ENCODE measurements around the gene CXorf58.
A peak's percentile ranks its signal among the peaks of the same experiment; 100 is the strongest.
"Not testable (repeated sequence)": the region's sequence is repeated elsewhere in the genome, so short reads cannot be mapped to it uniquely, and the experiment has no call there.

Gene CXorf58

DNA sequence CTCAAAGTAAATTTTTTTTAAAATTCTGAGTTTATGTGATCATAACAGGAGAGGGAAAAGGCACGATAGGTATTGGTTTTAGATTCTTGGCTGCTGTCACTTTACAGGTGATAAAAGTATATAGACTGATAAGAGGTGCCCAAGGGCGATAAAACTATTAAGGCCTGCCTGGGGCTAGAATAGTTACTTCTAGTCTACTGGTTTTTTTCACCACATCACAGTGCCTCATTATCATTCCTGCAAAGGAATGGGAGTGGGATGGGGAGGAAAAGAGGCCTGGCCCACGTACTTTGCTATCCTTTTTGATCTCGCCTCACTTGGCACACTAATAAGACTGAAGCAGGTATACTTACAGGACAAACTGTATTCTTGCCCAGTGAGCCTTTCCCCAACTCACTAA lies 46.6 kb downstream of the CXorf58 start:
- DNase-seq = no peak

DNA sequence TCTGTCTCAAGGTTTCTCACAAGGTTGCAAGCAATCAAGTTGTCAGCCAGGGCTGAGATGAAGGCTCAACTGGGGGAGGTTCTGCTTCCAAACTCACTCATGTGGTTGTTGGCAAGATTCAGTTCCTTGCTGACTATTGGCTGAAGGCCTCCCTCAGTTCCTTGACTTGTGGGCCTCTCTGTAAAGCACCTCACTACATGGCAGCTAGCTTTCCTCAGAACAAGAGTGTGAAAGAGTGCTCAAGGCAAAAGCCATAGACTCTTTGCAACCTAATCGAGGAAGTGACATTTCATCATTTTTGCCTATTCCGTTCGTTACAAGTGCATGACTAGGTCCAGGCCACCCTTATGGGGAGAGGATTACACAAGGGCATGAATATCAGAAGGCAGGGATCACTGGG lies 52.0 kb downstream of the CXorf58 start:
- DNase-seq = peak; percentile 9

DNA sequence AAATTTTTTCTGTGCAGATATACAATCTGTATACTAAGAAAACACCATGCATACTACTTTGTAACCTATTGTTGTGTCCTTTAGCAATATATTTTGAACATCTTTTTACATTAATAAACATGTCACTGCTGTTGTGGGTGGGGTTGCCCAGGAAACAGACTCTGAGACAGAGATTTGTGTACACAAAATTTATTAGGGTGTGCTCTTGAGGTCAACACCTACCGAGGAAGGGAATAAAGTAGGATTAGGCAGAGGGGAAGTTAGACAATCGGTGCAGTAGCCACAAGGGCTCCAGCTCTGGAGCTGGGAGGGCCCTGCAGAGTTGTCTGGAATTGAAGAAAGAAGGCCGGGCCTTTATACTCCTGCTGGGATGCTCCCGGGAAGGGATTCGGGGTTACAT lies 56.4 kb downstream of the CXorf58 start:
- no peak for DNase-seq

DNA sequence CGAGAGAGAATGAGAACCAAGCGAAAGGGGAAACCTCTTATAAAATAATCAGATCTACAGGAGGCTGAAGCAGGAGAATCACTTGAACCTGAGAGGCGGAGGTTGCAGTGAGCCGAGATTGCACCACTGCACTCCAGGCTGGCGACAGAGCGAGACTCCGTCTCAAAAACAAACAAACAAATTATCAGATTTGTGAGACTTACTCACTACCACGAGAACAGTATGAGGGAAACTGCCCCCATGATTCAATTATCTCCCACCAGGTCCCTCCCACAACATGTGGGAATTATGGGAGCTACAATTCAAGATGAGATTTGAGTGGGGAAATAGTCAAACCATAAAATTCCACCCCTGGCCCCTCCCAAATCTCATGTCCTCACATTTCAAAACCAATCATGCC lies 57.8 kb downstream of the CXorf58 start:
- not testable (repeated sequence) for DNase-seq

DNA sequence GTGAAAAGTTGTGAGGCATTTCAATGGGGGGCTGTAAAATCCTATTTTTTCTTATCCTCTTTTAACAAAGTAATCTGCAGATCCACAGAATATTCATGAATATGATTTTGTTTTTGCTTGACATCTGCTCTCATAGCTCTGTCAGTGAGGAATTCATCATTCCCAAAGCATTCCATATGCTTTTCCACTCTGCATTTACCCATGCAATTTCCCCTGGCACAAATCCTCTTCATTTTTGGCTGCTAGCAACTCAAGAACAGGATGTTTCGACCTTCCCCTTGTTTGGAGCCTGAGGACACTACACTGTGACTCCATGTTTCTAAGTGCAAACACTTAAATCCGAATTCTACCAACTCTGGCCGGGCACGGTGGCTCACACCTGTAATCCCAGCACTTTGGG lies 70.7 kb downstream of the CXorf58 start:
- DNase-seq = no peak

DNA sequence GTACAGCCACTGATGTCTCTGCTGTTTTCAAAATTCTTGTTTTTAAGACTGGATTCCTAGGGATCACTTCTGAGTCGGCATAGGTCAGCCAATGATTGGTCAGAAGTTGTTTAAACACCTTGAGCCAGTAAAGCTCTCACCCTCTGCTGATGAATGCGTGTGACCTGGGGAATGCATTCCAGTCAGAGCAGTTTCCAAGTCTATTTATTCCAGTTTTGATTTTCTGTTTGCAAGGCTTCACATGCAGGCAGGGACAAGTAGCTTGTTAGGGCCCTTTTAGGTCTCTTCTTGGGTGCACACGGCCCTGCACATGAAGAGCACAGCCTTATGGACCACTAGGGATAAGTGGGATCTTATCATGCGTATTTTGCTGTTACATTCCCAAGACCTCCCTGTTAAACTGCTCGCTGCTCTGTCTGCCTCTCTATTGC lies 72.2 kb downstream of the CXorf58 start:
- no peak for DNase-seq

DNA sequence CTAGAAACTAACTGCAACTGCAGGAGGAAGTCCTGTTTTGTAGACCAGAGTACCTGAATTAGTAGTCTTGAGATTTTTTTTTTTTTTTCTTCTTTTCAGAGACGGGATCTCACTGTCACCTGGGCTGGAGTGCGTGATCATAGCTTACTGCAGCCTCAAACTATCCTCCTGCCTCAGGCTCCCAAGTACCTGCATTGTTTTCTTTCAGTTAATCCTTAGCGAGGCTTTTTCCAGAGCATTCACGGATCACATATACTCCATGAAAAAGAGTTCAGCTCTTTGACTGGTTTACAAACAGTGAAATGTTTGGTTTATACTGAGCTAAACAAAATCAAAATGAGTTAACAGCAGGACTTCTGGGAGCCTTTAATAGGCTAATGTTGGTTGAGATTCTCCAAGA lies 73.4 kb downstream of the CXorf58 start:
- DNase-seq = no peak

DNA sequence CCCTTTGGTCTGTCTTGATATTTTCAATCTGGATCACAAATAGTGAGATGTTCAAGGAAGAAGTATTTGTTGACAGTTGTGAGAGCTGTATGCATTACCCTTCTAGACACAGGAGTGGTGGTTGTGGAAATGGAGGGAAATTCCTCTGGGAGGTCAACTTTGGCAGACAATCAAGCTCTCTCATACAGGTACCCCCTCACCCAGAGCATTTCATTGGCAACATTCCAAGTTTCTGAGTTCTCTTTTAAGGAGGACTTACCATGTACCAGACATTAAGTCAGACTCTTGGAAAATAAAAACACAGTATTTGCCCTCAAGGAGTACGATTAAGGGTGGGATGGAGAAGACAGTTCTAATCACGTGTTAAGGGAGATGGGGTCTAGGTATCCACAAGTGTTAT lies 73.9 kb downstream of the CXorf58 start:
- DNase-seq = no peak

DNA sequence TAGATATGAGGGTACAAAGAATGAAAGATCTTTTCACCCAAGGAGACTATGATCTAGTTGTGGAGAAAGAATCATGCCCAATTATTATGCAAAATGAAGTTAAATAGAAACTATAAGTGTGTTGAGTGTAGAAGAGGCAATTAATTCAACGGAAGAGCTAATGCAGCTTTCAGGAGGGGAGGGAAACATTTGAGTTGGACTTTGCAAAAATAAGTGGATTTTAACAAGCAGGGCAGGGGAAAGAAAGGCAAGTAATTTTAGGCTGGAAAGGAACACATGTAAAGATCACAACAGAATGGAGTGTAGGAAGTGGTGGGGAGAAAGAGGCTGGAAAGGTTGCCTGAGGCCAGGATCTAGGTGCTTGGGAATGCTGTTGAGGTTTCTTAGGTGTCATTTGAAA lies 75.1 kb downstream of the CXorf58 start:
- DNase-seq = no peak

All from CD4-positive, alpha-beta T cell treated with Interleukin-21 for 1 hour (primary cell).